ENCODE data around the gene TTLL12. TPM values are rescaled to one million over a fixed set of nuclear protein-coding genes. Genes with fewer than 3 reads are reported as not detected.

The TTLL12 gene
- total and polyA plus RNA-seq, 2 of the 8 experiments (the other 6 are each of a cell fraction or from before 2014, with no cell fraction given), result 101 to 124 TPM

GRCh38 chr22:43148581-43148980 lies 38.4 kb downstream of the TTLL12 start:
- no peak overlapping the region for H3K4me3 ChIP-seq (ENCODE audit: extremely low read depth in 1 of 4, insufficient read depth in 2 of 4, low read depth in 3 of 4, low read length in 4 of 4)
- H3K23me2 ChIP-seq (ENCODE audit: low read depth, low read length), result peaks cover 13% of the 10 kb centered on the region; the same call in 1 of the 2 replicates
- H2BK15ac ChIP-seq (ENCODE audit: low read length), result no peak overlapping the region
- H2BK12ac ChIP-seq (ENCODE audit: low read depth, low read length), result no peak overlapping the region; the same call in 1 of the 2 replicates
- ChIA-PET POLR2A (ENCODE audit: partially characterized antibody) (no interaction called here), CTCF (ENCODE audit: partially characterized antibody) (interaction anchor here (1.1 to 1.2 kb wide), 3 partner anchors 13 to 83 kb away, joined by 3 read pairs; partner anchors contain the start of gene BIK)
- no peak overlapping the region for H3K23ac ChIP-seq (ENCODE audit: insufficient read length)
- no peak overlapping the region for H3K4me2 ChIP-seq (ENCODE audit: insufficient read depth in 1 of 2, low read depth in 2 of 2, low read length in 2 of 2)
- no peak overlapping the region for H4K8ac ChIP-seq (ENCODE audit: extremely low read depth, insufficient read depth, low read length)
- WGBS, 2 experiments (ENCODE audit: extremely low coverage in 1 of 2, insufficient coverage in 1 of 2, insufficient read length in 1 of 2, insufficient replicate concordance in 2 of 2, low coverage in 1 of 2, low lambda C conversion rate in 2 of 2, missing lambda C conversion rate in 1 of 2), result 78% methylated on average over 6 of the region's 6 CpGs; no CpG with 5 or more reads in 1 of the 2 experiments
- H3K27me3 ChIP-seq (replicated peaks in 1 of 4; ENCODE audit: control insufficient read depth in 3 of 4, extremely low read depth in 1 of 4, insufficient read depth in 3 of 4, low read length in 3 of 4), result peaks cover 1 to 21% (median 14%) of the 10 kb centered on the region in 4 experiments
- FAIRE-seq, result no peak
- H3K36me3 ChIP-seq (ENCODE audit: control insufficient read depth in 2 of 4, insufficient read depth in 4 of 4, low read length in 3 of 4), result no peaks in the 10 kb centered on the region
- H3K79me1 ChIP-seq (ENCODE audit: low read depth, low read length), result no peaks in the 10 kb centered on the region
- TF ChIP-seq MAX (IDR thresholded peaks at IDR 0.05), result no peak
- no peak for TF ChIP-seq YY1 (IDR thresholded peaks at IDR 0.05; ENCODE audit: low read depth, low read length)
- TF ChIP-seq RNF2 (IDR thresholded peaks at IDR 0.05; ENCODE audit: borderline replicate concordance, low read depth, low read length, missing control alignments, poor library complexity, severe bottlenecking), result no peak
- no peak for TF ChIP-seq RAD21 (IDR thresholded peaks at IDR 0.05 in 1 of 2, conservative IDR thresholded peaks at IDR 0.05 in 1 of 2; ENCODE audit: low read depth in 2 of 2, low read length in 2 of 2)
- TF ChIP-seq RBBP5 (IDR thresholded peaks at IDR 0.05; ENCODE audit: borderline replicate concordance, low read depth, low read length), result no peak
- no peak for TF ChIP-seq TBP (IDR thresholded peaks at IDR 0.05; ENCODE audit: low read depth, low read length)
- TF ChIP-seq KDM5A (IDR thresholded peaks at IDR 0.05; ENCODE audit: low read length), result no peak
- TF ChIP-seq HDAC2 (IDR thresholded peaks at IDR 0.05; ENCODE audit: borderline replicate concordance in 1 of 2, low read depth in 2 of 2, low read length in 2 of 2), result no peak
- no peak for TF ChIP-seq BACH1 (IDR thresholded peaks at IDR 0.05; ENCODE audit: low read length)
- no peak for TF ChIP-seq BRCA1 (IDR thresholded peaks at IDR 0.05; ENCODE audit: low read depth, low read length)
- no peak for TF ChIP-seq ASH2L (IDR thresholded peaks at IDR 0.05; ENCODE audit: low read length)
- no peak for TF ChIP-seq BCL11A (IDR thresholded peaks at IDR 0.05; ENCODE audit: low read depth in 2 of 2, low read length in 2 of 2)
- no peak overlapping the region for H2BK120ac ChIP-seq (replicated peaks; ENCODE audit: low read depth, low read length)
- no peak overlapping the region for H3K14ac ChIP-seq (ENCODE audit: insufficient read length)
- peaks cover 0 to 12% (median 10%) of the 10 kb centered on the region in 4 experiments; a peak in 6 of 7 replicates for H3K4me1 ChIP-seq (replicated peaks in 1 of 4; ENCODE audit: control insufficient read depth in 3 of 4, insufficient read depth in 4 of 4, low read length in 3 of 4)
- no peak overlapping the region; a peak in 1 of 7 replicates for H3K9ac ChIP-seq (replicated peaks in 1 of 4; ENCODE audit: extremely low read depth in 1 of 4, low read depth in 3 of 4, low read length in 3 of 4)
- H2BK5ac ChIP-seq (ENCODE audit: low read depth, low read length), result no peak overlapping the region
- no peak overlapping the region for H4K5ac ChIP-seq (ENCODE audit: insufficient read length, low read depth, low read length)
- H2AFZ ChIP-seq (ENCODE audit: low read length), result no peak overlapping the region
- H3K27ac ChIP-seq (ENCODE audit: low read depth, low read length), result no peak overlapping the region
- H2AK5ac ChIP-seq (ENCODE audit: low read depth, low read length), result no peak overlapping the region
- H3K4ac ChIP-seq (replicated peaks; ENCODE audit: insufficient read length, low read depth, low read length), result no peak overlapping the region
- H3K18ac ChIP-seq (ENCODE audit: extremely low read depth, low read length), result no peak overlapping the region
- no peak overlapping the region for H2BK20ac ChIP-seq (ENCODE audit: low read length)
- H3K79me2 ChIP-seq (ENCODE audit: control insufficient read depth in 1 of 2, insufficient read depth in 2 of 2, low read length in 2 of 2), result no peaks in the 10 kb centered on the region
- DNase-seq (ENCODE audit: low read depth in 1 of 2, low spot score in 2 of 2), result no peak
- no peaks in the 10 kb centered on the region for H3K9me3 ChIP-seq (ENCODE audit: insufficient read depth in 2 of 2, low read depth in 1 of 2, low read length in 1 of 2)
- no peak overlapping the region for H4K91ac ChIP-seq (replicated peaks; ENCODE audit: insufficient read length, low read length)
- H4K20me1 ChIP-seq (replicated peaks in 1 of 2; ENCODE audit: control insufficient read depth in 1 of 2, insufficient read depth in 2 of 2, low read length in 2 of 2), result no peaks in the 10 kb centered on the region
- no peak overlapping the region for H3K56ac ChIP-seq (replicated peaks; ENCODE audit: insufficient read length, low read depth, low read length)
